Stimulated activated naive CD4-positive, alpha-beta T cell (primary cell): ENCODE measurements around the gene NFATC2IP.
"Not testable (repeated sequence)": the region's sequence is repeated elsewhere in the genome, so short reads cannot be mapped to it uniquely, and the experiment has no call there.

Experiments used
- DNase-seq, 6 experiments: peaks; one replicate each; lab custom pipeline; 2025; lab: John Stamatoyannopoulos, UW

The NFATC2IP gene

GRCh38 chr16:28974007-28974436 is 23.3 kb downstream of the NFATC2IP start:
- no peak for DNase-seq

GRCh38 chr16:28974437-28975157 is 23.9 kb downstream of the NFATC2IP start, which contains the start of gene SPNS1:
Gene SPNS1 (plus strand): TSS chr16:28974778. CDS start chr16:28975152, 374 bp downstream.
- DNase-seq: peak; percentile 78 to 88 (median 84)

GRCh38 chr16:28975158-28975599 is 24.4 kb downstream of the NFATC2IP start:
- no peak for DNase-seq

- peak in 3 of 6 experiments; percentile 20 to 60 (median 26) for DNase-seq
Measured at GRCh38 chr16:28977703-28978662, 27.2 kb downstream of the NFATC2IP start.

GRCh38 chr16:28980330-28980729 is 29.6 kb downstream of the NFATC2IP start:
- not testable (repeated sequence) for DNase-seq

GRCh38 chr16:28980929-28981328 is 30.2 kb downstream of the NFATC2IP start:
- DNase-seq: no peak

GRCh38 chr16:28981517-28981916 is 30.8 kb downstream of the NFATC2IP start:
- peak in 2 of 6 experiments; percentile 9 to 20 for DNase-seq

- no peak for DNase-seq
Measured at GRCh38 chr16:28982418-28982817, 31.7 kb downstream of the NFATC2IP start.

GRCh38 chr16:28982949-28983348 is 32.2 kb downstream of the NFATC2IP start:
- no peak for DNase-seq

GRCh38 chr16:28983644-28984043 is 32.9 kb downstream of the NFATC2IP start:
- no peak for DNase-seq

- DNase-seq: peak in 1 of 6 experiments; percentile 33
Measured at GRCh38 chr16:28984091-28984490, 33.4 kb downstream of the NFATC2IP start.

GRCh38 chr16:28984619-28985135 is 33.9 kb downstream of the NFATC2IP start, which contains the start of gene LAT:
Gene LAT (plus strand): TSS chr16:28985052. CDS start chr16:28985418, 366 bp downstream.
- DNase-seq: peak; percentile 69 to 83 (median 78)

GRCh38 chr16:28985211-28986041 is 34.7 kb downstream of the NFATC2IP start:
- peak in 2 of 6 experiments; percentile 50 to 54 for DNase-seq

GRCh38 chr16:28986046-28986445 is 35.3 kb downstream of the NFATC2IP start:
- DNase-seq: no peak

- no peak for DNase-seq
Measured at GRCh38 chr16:28986492-28986891, 35.8 kb downstream of the NFATC2IP start.

- peak in 1 of 6 experiments; percentile 42 for DNase-seq
Measured at GRCh38 chr16:28987170-28987853, 36.6 kb downstream of the NFATC2IP start.

GRCh38 chr16:28989363-28989762 is 38.6 kb downstream of the NFATC2IP start:
- no peak for DNase-seq

- peak in 2 of 6 experiments; percentile 24 to 72 for DNase-seq
Measured at GRCh38 chr16:28990375-28991040, 39.8 kb downstream of the NFATC2IP start.

- DNase-seq: no peak
Measured at GRCh38 chr16:28991687-28992086, 41.0 kb downstream of the NFATC2IP start.

GRCh38 chr16:28992496-28992895 is 41.8 kb downstream of the NFATC2IP start:
- DNase-seq: no peak
